ENCODE data around the gene MPC1L.
A peak's percentile ranks its signal among the peaks of the same experiment; 100 is the strongest.
"Not testable (repeated sequence)": the region's sequence is repeated elsewhere in the genome, so short reads cannot be mapped to it uniquely, and the experiment has no call there.

Gene MPC1L

DNA sequence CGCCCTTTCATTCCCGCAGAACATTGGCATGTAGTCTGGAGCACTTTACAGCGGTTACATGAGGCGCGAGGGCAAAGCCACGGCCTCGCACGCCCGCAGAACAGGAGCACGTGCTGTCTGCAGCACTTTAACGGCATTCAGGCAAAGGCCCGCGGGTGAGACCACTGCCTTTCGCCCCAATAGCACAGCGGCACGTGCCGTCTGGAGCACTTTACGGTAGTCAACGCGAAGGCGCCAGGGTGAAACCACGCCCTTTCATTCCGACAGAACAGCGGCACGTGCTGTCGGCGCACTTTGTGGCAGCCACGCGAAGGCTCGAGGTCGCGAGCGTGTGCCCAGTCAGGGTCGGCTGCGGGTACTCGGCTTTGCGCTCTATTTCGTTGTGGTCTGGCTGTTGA lies at the start of gene MPC1L:
TSS of gene MPC1L (plus strand) at position 290 of the 398 bp plus-strand sequence. CDS start 138 bp downstream, outside the sequence.
- DNase-seq = no peak

DNA sequence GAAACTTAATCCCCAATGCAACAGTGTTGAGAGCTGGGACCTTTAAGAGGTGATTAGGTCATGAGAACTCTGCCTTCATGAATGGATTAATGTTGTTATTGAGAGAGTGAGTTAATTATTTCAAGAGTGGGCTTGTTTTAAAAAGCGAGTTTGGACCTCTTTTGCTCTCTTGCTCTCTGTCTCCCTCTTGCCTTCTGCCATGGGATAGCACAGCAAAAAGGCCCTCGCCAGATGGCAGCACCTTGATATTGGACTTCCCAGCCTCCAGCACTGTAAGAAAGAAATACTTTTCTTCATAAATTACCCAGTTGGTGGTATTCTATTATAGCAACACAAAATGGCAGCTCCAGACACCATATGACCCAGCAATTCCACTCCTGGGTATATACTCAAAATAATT lies 49.5 kb upstream of the MPC1L start:
- DNase-seq = peak; percentile 62

DNA sequence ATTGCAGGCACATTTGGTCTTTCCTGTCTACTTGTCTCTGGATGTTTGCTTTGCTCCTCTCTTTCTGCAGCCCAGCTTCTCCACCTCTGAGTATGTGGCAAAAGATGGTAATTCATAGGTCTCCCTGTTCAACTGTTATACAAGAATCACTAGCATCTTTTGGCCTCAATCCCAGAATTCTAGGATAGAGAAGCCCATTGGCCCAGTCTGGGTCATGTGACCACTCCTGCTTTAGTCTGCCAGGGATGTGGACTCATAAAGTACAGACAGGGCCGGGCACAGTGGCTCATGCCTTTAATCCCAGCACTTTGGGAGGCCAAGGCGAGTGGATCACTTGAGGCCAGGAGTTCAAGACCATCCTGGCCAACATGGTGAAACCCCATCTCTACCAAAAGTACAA lies 47.8 kb upstream of the MPC1L start:
- DNase-seq = peak; percentile 8

DNA sequence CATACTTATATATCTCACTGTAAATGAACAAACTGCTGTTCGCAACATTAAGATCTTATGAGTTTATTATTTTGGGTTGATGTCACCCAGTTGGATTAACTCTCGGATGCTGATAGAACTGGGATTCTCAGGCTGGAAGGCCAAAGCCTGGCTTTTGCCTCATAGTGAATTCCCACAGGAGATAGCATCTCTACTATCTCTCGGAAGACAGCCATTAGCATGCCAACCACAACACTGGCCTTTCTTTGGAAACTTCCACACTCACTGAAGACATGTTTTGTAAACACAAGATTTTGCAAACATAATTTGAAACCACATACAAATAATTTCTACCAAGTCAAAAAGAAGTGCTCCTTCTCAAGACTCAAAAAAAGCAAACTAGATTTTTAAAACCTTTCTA lies 46.9 kb upstream of the MPC1L start:
- no peak for DNase-seq

DNA sequence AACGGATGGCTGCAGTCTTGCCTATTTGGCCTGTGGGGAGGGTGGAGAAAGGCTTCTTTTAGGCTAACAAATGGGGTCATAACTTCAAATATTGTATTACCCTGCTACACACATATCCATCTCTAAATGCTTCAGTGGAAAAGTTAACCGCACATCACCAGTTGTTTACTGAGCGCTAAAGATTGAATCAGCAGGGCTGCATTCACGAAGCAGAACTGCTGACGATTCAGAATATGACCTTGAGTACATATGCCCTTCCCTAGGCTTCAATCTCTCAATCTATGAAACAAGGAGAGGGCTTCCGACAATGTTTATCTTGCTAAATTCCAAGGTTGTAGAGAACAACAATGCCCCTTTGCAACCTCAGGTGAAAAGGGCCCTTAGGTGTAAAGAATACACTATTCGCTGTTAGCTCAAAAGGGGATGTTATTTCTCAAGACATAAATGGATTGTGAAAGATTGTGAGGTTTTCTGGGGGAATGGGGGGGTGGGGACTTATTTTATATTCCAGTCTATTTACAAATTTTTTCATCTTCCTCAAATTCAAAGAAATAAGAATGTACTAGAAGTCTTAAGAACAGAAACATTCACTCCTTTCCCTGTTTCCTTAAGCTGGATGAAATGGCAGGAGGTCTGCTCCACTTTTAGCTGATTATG lies 45.1 kb upstream of the MPC1L start:
- DNase-seq = no peak

DNA sequence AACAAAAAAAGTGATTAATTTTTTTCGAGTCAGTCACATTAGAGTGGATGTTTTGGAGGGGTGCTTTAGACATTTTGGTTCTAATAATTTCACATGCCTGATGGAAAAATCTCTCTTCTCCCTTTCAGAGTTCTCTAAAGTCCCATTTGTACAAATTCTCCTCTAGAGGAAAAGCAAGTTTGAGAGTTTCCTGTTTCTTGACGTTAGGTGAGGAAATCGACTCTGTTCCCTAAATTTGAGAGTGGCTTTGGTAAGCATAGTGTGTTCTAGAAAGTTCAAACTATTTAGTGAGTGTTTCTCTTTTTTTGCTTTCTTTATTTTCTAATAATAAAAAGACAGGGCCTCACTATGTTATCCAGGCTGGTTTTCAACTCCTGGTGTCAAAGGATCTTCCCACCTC lies 44.1 kb upstream of the MPC1L start:
- no peak for DNase-seq

DNA sequence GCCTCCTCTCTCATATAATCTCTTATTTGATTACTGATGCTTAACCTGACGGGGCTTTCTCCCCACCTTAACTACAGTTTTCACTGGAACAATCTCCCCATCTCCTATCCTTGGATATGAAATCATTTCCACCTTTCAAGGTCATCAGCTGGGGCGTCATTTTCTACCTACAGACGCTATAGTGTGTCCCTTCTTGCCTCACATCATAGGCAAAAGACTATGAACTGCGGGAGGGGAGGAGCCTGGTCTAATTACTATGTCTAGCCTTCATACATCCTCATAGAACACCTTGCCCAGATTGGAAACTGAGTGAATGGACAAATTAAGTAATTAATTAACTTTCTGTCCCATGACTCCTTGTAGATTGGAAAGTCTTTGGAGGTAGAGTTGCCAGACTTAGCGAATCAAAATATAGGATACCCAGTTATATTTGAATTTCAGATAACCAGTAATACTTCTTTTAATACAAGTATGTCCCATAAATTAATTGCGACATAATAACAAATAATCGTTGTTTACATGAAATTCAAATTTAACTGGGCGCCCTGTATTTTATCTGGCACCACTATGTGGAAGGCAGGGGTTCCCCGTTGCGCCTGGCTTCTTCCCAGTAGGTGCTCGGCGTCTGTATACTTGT lies 43.2 kb upstream of the MPC1L start:
- DNase-seq = peak; percentile 3

DNA sequence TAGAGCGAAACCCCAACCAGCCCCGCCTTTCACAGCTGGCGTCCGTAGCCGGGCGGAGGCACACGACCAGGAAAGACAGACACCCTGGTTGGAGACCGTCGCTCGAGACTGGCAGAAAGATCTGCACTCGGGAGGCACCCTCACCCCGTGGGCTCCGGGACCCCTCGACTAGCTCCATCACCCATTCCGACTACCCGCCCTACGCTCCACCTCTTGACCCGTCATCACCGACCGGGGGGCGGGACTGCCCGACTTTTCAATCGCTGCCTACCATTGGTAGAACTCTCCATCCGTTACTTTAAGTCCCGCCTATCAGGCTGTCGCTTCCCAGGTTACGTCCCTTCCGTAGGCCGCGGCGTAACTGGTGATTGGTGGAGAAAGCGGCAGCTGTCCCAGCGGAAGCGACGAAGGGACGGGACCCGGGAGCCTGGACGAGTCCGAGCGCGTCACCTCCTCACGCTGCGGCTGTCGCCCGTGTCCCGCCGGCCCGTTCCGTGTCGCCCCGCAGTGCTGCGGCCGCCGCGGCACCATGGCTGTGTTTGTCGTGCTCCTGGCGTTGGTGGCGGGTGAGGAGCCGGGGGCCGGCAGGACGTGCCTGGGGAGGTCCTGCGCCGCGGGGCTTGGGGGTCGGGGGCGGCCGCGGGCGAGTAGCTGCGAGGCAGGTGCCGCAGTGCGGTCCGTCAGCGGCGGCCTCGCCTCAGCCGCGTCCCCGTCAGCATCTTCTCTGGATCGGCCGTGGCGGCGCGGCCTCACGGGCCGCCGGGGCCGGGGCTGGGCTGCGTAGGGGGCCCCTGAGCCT lies 42.5 kb upstream of the MPC1L start, which contains the start of gene ATP6AP2:
TSS of gene ATP6AP2 (plus strand) at position 434 of the 799 bp plus-strand sequence. CDS start at position 530, 96 bp downstream.
- peak; percentile 95 for DNase-seq

DNA sequence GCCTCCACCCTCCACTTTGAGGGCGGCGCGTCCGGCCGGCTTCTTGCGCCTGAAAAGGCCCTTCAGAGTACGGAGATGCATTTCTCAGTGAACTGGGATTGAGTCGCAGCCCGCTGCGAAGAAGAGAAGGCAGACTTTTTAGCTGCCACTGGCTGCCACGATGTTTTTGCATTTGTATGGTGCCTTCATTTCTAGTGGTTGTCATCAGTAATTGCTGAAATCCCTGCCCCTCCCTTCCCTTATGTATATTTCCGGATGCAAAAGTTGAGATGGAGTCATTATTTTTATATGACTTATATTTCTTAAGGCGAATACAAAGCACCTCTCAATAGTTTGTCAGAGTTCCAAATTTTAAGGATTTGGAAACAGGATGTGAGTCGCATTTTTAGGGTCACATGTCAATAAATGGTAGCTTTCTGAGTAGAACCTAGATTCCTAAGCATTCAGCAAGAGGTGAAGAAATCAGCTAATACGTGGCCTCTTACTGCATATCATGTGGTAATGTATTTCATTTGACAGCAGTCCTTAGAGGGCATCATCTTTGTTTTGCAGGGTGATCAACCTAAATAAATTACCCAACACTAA lies 41.8 kb upstream of the MPC1L start:
- DNase-seq = no peak

DNA sequence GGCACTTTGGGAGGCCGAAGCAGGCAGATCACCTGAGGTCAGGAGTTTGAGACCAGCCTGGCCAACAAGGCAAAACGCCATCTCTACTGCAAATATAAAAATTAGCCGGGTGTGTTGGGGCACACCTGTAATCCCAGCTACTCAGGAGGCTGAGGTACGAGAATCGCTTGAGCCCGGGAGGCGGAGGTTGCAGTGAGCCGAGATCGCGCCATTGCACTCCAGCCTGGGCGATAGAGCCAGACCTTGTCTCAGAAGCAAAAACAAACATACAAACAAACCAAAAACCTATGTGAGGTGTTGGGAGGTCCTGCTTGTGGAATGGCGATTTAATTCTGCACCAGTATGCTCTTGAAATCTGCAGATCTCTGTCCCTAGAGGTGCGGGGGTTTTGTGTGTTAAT lies 41.0 kb upstream of the MPC1L start:
- DNase-seq = not testable (repeated sequence)

DNA sequence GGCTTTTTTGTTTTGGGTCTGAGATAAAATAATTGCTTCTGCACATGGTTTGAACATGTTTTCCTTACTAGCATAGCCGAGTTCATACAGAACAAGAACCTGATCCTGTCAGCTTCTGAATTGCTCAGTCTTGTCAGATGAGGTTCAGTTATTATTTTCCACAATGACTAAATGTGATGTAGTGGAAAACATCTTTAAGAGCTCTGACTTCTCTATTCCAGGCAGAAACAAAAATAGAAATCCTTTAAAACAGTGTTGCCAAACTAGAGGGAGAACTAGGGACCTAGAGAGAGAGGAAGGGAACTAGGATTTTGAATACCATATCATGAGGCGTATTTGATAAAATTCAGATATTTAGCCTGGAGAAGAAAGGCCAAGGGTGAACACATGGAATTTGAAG lies 40.4 kb upstream of the MPC1L start:
- DNase-seq = no peak

DNA sequence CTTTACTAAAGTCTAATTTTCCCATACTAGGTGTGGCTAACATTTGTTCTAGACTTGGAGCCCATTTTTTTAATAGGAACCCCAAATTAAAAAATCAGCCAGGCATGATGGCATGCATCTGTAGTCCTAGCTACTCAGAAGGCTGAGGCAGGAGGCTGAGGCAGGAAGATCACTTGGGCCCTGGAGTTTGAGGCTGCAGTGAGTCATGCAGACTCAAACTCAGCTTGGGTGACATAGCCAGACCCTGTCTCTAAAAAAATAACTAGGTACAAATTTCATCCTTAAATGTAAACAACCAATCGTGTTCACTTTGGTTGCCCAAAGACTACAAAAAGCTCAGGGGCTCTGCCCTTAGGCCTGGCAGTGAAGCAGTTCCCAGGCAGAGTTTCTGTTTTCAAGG lies 35.6 kb upstream of the MPC1L start:
- DNase-seq = not testable (repeated sequence)

DNA sequence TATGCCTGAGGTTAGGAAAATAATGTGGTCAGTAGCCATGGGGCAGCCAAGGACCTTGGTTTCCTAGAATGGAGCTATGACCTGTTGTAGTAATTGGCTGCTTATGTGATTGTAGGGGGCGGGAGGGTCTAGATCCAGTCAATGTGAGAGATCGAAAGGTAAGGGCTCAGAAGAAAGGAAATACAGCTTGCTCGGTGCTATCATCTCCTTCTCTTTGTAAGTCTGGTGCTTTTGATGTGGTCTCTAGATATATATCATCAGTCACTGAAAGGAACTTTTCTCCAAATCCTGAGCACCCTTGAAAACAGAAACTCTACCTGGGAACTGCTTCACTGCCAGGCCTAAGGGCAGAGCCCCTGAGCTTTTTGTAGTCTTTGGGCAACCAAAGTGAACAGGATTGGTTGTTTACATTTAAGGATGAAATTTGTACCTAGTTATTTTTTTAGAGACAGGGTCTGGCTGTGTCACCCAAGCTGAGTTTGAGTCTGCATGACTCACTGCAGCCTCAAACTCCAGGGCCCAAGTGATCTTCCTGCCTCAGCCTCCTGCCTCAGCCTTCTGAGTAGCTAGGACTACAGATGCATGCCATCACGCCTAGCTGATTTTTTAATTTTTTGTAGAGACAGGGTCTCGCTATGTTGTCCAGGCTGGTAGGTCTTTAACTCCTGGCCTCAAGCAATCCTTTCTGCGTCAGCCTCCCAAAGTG lies 33.5 kb upstream of the MPC1L start:
- DNase-seq = not testable (repeated sequence)

DNA sequence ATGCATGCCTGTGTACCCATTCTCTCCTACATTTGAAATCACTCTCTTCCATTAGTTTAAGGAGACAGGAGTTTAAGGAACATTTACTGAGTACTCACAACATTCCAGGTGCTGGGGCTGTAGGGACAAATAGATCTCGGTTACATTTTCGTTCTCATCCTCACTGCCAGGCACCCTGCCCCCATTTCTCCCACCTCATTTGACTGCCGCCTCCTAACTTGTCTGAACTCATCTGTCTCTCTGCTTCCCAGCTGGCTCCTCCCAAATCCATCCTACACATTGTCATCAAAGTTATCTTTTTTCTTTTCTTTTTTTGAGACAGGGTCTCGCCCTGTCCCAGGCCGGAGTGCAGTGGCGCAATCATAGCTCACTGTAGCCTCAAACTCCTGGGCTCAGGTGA lies 19.8 kb upstream of the MPC1L start:
- DNase-seq = no peak

DNA sequence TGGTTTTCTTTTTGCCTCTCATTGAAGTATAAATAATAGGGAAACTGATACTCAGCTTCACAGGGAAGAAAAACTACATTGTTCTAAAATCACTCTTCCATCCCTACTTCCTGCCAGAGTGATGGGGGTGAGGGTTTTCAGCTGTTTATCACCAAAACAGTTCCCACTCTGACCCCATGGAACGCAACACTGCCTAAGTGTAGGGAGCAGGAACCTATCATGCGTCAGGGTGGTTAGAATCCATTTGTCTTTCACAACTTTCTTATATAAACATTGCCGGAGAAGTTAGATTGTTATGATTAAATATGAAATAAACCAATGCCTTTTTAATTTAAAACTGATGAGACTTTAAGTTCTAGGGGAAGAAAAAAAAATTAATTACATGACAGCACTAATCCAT lies 15.8 kb upstream of the MPC1L start:
- DNase-seq = no peak

DNA sequence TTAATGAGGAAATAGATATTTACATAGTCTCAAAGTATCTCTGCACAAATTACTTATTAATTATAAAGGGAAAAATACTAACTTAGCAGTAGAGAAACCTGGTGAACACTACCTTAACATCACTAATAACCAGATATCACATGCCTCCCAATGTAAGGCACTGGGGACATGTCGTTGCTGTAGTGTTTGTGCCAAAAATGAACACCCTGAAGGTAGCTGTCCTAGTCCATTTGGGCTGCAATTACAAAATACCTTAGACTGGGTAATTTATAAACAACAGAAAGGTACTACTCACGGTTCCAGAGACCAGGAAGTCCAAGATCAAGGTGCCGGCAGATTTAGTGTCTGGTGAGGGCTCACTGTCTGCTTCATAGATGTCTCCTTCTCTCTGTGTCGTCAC lies 10.7 kb upstream of the MPC1L start:
- no peak for DNase-seq

DNA sequence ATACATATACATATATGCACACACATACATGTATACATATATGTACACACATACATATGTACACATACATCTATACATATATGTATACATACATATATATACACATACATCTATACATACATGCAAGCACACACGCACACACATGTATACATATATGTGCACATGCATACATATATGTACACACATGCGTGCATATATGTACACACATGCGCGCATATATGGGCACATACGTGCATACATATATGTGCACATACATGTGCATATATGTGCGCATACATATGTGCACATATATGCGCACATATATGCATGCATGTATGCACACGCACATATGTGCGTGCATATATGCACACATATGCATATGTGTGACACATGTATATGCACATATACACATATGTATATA lies 7.3 kb upstream of the MPC1L start:
- DNase-seq = no peak

DNA sequence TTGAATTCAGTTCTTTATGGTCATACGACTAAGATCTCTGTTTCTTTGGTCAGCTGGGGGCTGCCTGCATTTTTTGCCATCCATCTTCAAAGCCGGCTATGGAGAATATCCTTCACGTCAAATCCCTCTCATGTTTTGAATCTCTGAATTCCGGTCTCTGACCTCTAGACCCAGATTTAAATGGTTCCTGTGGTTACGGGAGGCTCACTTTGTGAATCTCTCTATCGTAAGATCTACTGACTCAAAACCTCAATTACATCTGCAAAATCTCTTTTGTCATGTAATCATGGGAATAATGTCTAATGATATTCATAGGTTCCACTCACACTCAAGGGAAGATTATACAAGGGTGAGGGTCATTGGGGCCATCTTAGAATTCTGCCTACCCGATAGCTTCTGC lies 5.7 kb upstream of the MPC1L start:
- DNase-seq = no peak

DNA sequence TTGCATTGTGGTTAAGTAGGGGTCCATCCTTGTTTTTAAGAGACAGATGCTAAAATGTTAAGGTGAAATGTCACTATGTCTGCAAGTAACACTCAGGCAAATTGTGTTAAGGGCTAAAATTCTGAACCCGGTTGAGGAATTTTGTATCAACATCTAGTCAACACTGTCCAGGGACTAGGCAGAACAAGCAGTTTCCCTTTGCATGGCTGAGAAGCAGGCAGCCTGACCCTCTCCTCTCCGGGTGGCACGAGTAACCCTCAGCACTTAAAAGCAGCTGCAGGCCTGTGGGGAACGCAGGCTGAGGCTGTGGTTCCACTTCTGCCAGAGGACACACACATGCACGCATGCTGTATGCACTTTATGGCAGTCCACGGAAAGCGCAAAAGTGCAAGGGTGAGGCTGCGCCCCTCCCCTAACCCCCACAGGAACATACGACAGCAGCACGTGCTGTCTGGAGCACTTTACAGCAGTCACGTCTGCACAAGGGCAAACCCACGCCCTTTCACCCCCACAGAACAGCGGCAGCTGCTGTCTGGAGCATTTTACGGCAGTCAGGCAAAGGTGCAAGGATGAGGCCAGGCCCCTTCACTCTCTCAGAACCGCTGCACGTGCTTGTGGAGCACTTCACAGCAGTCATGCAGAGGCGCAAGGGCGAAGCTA lies 619 bp upstream of the MPC1L start:
- no peak for DNase-seq

DNA sequence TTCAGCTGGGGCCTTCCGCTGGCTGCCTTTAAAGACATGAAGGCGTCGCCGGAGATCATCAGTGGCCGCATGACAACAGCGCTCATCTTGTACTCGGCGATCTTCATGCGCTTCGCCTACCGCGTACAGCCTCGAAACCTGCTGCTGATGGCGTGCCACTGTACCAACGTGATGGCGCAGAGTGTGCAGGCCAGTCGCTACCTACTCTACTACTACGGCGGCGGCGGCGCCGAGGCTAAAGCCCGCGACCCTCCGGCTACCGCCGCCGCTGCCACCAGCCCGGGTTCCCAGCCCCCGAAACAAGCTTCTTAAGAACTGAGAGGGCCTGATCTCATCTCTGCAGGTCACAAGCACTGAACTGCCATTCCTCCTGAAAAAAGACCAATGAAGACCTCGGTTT lies 437 bp downstream of the MPC1L start:
- DNase-seq = no peak

DNA sequence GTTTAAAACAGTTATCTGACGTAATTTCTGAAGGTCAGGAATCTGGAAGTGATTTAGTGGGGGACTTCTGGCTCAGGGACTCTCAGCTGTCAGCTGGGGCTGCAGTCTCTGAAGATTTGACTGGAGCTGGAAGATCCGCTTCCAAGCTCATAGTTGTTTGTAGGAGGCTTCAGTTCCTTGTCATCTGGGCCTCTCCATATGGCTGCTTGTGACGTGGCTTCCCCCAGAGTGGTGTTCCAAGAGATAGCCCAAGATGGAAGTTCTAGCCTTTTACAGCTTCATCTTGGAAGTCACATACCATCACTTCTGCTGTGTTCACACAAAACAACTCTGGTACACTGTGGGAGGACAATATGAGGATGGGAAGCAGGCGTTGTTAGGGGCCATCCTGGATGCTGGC lies 2.1 kb downstream of the MPC1L start:
- DNase-seq = no peak

DNA sequence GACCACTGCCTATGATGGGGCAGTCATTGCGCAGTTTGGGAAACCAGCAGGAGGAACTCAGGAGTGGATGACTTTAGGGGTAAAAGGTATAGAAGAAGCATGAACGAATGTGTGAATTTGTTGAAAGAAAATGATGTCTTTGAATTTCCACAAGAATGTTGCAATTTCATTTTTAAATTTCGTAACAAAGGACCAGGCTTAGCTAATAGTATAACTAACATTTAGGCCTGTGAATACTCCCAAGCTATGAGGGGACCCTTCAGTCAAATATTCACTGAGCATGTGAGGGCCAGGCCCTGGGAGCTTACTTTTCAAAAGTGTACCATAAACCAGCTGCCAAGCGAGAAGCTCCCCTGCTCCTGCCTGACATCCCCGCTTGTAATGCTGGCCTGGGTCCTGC lies 5.3 kb downstream of the MPC1L start:
- DNase-seq = no peak
